Heart left ventricle (tissue), 13 donors: ENCODE measurements around the gene TAS2R38.

Experiments used
- CTCF ChIP-seq, 12 donors: fragments of 200-600 bp; sonication (generic) in 4 of 12; IDR thresholded peaks; one replicate each; pipeline versions ENCODE4 v1.5.0 to v1.8.0; 2018 to 2022; ENCODE audit warnings: antibody characterized with exemption in 12 of 12, mild to moderate bottlenecking in 5 of 12
- POLR2A ChIP-seq, 2 donors: fragments of 450-650 bp; IDR thresholded peaks; one replicate each; pipeline ENCODE4 v1.6.1; 2017; ENCODE audit warnings: antibody characterized with exemption in 2 of 2, mild to moderate bottlenecking in 2 of 2, moderate library complexity in 2 of 2
- donor health status: ischemic (EF 13 %, LVEDD 7.1; RV severe dilation, severe dysfunction).
- donor health status: DM: no; HTN: yes; CAD: no.
- donor health status: DM: no; HTN: no; CAD: no.
- donor health status: ischemic (EF 25% LVEDD 6.9; RV normal size, moderate dysfunction).
- donor health status: ischemic (EF 25% LVEDD 5.7; RV mildly dilated, moderate dysfunction).
- donor health status: ischemic (EF 35%, LVEDD 5.7; RV mildly dilated, moderate dysfunction).
- donor health status: nonischemic (EF 11% LVEDD 7.7; RV severe dilation, severe dysfunction).
- donor health status: DM: yes; HTN: yes; CAD: no.
- donor health status: PGD.
- donor health status: ischemic (EF 29% LVEDD 5.4; RV normal size, mild dysfunction).
- donor health status: nonischemic (EF 23%, LVEDD 6.1; RV moderate dilation, normal function).

DNA sequence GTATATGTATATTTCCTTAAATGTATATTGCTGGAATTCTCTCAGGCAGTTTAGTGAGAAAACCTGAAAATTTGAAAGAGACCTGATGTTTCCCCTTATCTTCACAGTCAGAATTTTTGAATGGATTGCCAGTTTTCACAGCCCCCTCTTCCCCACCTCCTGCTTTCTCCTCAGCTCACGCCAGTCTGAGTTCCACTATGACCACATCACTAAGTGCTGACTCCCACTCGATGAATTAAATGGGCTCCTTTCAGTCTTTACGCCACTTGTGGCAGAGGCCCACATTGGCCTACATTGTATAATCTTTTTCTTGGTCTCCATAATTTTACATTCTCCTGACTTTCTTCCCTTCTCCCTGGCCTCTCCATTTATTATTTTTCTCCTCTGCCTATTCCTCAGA lies 23.7 kb downstream of the TAS2R38 start:
- TF ChIP-seq CTCF (IDR thresholded peaks at IDR 0.05) (no peak), POLR2A (IDR thresholded peaks at IDR 0.05) (no peak)
